GM18508 (cell line): ENCODE results near the gene CYP4F22.
"Not testable (repeated sequence)": the region's sequence is repeated elsewhere in the genome, so short reads cannot be mapped to it uniquely, and the experiment has no call there.

ENCODE experiments used
- ATAC-seq: cut with Tn5 transposase; IDR thresholded peaks from one replicate; pipeline ENCODE4 v1.9.1; 2021; ENCODE audit warnings: moderate number of reproducible peaks; ENCODE audit not compliant: insufficient read depth, unreplicated experiment

CYP4F22 gene

DNA sequence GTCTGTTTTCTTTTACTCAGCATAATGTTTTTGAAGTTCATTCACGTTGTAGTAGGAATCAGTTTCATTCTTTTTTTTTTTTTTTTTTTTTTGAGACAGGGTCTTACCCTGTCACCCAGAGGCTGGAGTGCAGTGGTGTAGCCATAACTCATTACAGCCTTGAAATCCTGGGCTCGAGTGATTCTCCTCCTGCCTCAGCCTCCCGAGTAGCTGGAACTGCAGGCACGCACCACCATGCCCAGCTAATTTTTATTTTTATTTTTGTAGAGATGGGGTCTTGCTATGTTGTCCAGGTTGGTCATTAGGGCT lies 25.2 kb downstream of the CYP4F22 start:
- not testable (repeated sequence) for ATAC-seq

DNA sequence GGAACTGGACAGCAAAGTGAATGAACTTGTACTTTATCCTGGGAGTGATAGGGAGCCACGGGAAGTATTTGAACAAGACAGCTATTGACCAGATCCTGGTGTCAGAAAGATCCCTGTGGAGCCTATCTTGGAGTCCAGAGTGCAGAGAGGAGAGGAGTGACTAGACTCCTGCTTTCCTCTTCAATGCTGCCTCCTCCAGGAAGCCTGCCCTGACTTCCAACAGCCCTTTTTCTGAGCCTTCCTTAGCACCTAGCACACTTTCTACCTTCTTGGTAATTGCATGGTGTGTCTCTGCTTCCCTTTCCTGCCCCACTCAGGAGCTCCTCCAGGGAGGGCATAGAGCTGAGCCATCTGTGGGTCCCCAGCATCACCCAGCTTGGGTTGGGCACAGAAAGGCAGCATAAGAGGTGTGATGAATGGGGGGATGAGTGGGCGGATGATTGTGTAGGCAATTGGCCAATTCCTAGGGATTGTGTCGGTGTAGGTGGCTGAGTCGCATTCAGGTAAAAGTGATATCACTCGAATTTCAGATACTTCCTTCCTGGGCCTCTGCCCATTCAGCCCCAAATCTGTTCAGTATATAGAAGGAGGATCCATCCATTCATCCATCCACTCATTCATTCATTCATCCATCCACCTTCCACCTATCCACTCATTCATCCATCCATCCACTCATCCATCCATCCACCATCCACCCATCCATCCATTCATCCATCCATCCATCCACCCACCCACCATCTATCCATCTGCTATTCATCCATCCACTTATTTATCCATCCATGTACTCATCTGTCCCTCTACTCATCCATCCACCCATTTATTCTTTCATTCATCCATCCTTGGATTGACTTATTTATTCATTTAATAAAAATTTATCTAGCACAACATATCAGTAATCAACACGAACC lies 26.9 kb downstream of the CYP4F22 start:
- ATAC-seq: no peak

DNA sequence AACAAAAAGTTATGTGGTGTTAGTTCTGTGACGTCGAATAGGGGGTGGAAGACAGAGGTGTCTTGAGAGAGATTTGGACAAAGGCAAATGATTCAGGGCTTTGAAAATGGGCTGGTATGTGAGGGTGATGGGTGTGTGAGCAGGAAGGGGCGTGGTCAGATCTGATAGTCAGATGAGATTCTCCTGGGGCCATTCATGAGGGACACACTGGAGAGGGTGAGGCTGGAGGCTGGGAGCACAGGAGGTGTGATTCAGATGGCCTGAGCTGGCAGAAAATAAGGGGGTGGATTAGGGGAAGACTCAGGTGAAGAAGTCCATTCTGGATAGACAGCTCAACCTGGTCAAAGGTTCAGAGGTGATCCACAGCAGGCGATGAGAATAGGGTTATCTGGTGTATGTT lies 28.0 kb downstream of the CYP4F22 start:
- ATAC-seq: no peak

DNA sequence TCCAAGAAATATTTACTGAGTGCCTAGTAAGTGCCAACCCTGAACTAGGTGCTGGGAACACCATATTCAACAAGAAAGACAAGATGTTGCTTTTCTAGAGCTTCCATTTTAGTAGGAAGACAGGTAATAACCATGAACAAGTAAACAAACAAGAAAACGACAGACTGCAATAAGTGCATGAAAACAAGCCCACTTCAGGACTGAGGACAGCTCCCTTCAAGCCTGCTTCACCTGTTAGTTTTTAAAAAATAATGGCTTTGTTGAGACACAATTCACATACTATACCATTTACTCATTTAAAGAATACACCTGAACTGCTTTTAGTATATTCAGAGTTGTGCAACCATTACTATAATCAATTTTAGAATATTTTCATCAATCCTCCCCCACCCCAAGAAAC lies 30.4 kb downstream of the CYP4F22 start:
- no peak for ATAC-seq

DNA sequence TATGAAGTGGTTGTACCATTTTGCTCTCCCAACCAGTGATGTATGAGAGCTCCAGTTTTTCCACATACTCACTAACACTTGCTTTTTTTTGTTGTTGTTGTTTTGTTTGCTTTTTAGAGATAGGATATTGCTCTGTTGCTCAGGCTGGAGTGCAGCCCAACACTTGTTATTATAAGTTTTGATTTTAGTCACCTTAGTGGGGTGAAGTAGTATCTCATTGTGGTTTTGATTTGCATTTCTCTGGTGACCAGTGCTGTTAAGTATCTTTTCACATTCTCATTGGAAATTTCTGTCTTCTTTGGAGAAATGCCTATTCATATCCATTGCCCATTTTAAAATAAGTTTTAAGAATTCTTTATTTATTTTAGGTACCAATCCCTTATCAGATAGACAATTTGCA lies 31.3 kb downstream of the CYP4F22 start:
- no peak for ATAC-seq

DNA sequence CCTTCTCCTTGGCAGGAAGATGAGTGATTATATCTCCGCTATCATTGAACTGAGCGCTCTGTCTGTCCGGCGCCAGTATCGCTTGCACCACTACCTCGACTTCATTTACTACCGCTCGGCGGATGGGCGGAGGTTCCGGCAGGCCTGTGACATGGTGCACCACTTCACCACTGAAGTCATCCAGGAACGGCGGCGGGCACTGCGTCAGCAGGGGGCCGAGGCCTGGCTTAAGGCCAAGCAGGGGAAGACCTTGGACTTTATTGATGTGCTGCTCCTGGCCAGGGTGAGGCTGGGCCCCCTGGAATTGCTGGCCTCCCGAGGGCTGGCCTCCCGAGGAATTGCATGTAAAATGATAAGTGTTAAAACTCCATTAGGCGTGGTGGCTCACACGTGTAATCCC lies 32.1 kb downstream of the CYP4F22 start:
- ATAC-seq: no peak

DNA sequence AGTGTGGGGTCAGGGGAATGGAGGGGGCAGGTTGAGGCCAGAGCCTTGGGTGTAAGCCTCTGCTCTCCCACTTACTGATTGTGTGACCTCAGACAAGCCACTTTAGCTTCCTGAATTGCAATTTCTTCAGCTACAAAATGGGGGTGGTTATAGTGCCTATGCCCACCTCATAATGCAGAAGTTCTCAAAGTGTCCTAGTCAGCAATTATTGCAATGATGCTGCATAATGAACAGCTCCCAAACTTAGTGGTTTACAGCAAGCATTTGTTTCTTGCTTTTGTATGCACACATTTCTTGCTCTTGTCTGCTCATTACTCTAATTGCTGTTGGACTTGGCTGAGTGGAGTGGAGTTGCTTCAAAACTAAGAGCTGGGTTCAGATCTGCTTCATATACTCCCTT lies 36.0 kb downstream of the CYP4F22 start:
- ATAC-seq: no peak

DNA sequence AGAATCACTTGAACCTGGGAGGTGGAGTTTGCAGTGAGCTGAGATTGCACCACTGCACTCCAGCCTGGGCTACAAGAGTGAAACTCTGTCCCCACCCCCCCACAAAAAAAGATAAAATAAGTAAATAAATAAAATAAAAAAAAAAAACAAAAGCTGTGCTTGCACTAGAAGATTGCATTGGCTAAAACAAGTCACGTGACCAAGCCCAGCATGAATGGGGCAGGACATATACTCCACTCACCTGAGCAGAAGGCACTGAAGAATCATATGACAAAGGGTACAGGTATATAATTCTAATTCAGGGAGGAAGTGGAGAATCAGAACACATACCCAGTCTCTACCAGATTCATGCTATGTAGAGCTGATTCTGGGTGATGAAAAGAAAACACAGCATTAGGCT lies 36.6 kb downstream of the CYP4F22 start:
- no peak for ATAC-seq

DNA sequence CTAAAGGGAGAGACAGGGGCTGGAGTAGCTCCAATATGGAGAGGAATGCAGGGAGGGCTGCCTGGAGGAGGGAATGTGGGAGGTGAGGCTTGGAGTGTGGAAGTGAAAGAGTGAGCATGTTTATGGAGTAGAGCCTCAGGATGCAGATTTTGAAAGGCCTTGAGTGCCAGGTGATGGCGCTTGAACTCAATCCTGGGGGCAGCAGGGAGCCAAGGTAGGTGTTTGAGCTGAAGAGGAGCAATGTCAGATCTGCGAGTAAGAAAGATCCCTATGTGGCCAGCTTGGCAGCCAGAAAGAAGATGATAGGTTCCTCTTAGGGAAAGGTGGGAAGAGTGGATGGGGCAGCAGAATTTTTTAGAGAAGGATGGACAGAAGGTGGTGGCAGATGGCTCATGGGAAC lies 40.3 kb downstream of the CYP4F22 start:
- no peak for ATAC-seq

DNA sequence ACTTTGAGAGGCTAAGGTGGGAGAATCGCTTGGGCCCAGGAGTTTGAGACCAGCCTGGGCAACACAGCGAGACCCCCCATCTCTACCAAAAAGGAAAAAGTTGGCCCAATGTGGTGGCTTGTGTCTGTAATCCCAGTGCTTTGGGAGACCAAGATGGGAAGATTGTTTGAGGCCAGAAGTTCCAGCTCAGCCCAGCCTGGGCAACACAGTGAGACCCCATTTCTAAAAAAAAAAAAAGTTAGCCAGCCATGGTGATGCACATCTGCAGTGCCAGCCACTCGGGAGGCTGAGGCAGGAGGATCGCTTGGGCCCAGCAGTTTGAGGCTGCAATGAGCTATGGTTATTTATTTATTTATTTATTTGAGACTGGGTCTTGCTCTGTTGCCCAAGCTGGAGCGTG lies 41.3 kb downstream of the CYP4F22 start:
- ATAC-seq: no peak

DNA sequence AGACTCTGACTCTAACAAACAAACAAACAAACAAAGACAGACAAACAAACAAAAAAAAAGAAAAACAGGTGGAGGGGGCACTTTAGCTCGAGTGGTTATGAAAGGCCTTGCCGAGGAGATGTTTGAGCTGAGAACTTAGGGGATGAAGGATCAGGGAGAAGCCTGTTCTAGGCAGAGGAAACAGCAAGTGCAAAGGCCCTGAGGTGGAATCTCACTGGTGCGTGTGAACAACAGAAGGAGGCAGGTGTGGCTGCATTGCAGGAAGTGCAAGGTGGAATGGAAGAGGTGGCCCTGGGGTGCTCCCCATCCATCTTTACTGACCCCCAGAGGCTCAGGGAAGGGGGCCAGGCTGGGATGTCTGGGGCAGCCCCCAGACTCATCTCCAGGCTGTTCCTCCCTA lies 41.9 kb downstream of the CYP4F22 start:
- ATAC-seq: no peak

DNA sequence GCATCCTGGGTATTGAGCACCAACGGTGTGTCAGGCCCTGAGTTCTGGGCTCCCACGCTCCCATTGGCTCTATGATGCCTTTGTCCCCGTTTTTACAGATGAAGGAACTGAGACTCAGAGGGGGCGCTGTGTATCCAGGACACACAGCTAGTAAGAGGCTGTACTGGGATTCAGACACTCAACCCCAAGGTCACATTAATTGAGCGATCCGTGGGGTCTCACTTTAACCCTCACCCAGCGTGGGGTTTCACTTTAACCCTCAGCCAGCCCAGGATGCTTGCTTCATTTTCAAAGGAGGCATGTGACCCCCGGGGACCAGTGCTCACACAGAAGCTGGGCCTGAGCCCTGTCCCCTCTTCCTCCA lies 42.6 kb downstream of the CYP4F22 start:
- ATAC-seq: no peak

DNA sequence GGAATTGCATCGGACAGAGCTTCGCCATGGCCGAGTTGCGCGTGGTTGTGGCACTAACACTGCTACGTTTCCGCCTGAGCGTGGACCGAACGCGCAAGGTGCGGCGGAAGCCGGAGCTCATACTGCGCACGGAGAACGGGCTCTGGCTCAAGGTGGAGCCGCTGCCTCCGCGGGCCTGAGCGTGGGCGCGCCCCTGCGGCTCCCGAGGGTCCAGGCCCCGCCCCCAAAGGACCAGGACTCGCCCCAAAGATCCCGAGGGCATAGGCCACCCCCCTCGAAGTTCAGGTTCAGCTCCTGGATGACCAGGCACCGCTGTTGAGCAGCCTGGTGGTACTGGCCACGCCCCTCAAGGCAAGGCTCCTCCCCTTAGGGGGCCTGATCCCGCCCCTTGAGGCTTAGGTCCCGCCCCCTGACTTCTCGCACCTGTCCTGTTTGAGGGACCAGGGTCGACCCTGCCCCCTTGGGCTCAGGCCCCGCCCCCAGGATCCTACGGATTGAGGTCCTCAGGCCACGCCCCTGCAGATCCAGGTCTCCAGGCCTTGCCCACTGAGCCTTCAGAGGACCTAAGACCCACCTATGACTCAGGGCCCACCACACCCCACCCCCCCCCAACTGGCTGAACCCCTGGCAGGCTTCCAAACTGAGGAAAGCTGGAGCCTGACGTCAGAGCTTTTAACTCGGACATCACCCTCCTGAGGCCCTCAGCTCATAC lies 43.1 kb downstream of the CYP4F22 start:
- ATAC-seq: no peak

DNA sequence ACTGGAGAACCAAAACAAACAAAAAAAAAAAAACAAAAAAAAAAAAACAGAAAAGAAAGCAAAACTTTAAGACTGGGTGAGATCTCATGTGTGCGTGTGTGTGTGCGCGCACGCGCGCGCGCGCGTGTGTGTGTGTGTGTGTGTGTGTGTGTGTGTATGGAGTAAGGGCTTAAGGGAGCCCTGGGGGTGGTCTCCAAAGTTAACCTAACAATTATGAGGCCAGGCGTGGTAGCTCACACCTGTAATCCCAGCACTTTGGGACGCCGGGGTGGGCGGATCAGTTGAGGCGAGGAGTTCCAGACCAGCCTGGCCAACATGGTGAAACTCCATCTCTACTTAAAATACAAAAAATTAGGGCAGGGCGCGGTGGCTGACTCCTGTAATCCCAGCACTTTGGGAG lies 46.7 kb downstream of the CYP4F22 start:
- ATAC-seq: no peak

DNA sequence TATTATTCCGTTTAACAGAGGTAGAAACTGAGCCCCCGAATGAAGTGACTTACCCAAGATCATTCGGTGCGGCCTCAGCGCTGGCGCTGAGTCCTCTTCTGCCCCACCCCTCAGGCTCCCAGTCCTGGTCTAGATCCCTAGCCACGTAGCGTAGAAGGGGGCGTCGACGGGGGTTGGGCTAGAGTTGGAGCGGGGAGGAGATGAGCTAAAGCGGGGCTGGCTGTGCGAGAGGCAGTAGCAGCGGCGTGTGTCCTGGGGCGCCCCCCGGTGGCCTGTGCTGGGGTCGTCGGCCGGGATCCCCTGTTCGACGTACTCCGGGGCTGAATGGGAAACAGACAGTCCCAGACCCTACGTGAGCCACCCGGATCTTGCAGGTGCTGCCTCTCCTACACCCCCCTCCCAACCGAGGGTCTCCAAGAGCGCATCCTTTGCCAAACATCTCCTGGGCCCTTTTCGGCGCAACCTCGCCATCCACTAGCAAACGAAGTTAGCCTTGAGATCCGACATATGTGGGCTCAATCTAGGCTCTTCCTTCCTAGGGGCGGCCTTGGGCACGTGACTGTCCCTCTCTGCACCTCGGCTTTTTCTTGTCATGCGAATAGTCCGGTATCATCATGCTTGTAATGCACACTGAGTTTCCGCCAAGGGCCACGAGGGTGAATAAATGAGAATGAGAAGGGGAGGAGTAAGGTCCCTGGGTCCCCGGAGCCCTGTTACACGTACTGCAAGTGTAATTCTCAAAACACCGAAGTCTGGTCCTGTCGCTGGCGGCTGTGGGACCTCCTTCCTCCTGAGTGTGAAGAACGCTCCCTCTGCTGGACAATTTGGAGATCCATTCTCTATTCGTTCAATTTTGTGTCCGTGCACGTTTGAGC lies 47.7 kb downstream of the CYP4F22 start:
- no peak for ATAC-seq

DNA sequence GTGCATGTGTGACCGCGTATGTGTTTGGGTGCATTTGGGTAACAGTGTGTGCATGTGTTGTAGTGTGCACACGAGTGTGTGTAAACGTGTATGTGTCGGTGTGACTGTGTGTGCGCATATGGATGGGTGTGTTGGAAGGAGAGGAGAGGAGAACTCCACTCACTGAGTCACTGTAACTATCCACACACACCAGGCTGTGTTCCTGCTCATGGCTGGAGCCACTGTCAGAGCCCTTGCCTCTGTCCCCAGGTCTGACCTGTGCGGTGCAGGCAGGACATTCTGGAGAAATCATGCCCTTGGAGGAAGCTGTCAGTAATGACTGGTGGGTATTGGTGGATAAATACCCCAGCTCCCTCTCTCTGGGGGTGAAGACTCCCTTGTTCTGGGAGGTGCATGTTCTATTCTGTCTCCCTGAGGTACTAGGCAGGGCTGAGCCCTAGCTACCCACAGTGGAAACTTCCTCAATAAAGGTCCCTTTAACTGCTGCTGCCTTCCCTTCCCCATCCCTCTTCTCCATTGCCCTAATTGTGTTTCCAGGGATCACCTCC lies 48.4 kb downstream of the CYP4F22 start:
- ATAC-seq: no peak

DNA sequence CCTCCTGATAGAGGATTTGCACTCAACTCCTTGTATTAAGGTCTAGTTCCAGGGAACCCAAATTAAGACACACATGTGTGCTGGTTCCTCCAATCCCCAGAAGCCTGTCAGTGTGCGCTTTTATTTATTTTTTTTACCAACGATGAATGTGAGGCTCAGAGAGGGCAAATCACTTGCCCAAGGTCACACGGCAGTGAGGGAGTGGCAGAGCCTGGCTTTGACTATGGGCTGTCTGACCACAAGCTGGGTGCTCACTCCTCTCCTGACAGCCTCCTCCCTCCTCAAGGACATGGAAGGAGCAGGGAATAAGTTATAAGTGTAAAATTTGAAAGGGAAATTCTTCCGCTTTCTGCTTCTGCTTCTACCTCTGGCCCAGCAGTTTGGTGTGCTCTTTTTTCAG lies 48.9 kb downstream of the CYP4F22 start:
- ATAC-seq: no peak

DNA sequence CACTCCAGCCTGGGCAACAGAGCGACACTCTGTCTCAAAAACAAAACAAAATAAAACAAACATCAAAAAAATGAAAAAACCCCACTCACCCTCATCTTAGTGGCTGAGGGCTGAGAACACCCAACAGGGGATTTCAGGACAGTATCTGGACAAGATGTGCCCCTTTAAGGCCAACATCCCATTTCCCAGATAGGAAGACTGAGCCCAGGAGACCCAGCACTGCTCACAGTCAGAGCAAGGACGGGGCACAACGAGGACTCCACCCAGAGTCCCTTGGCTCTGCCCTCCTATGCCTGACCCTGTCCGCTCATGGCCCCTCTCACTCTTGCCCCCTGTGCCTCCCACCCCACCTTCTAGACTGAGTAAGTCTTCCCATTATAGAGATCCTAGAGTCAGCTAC lies 53.8 kb downstream of the CYP4F22 start:
- ATAC-seq: no peak

DNA sequence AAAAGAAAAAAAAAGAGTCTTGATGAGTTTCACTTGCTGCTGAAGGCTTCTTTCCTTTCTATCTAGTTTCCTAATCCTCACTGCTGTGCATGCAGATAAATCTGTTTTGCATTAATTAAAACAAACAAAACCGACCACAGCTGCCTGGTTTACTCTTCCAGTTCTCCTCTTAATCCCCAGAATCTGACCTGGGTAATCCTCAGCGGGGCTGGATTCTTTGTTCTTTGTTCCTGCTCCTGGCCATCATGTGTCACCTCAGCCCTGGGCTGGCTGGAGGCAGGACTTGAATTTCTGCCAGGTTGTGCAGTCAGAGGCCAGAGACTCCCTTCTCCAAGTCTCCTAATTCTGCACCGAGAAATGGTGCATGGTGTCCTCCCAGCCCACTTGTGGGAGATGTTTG lies 54.5 kb downstream of the CYP4F22 start:
- ATAC-seq: no peak

DNA sequence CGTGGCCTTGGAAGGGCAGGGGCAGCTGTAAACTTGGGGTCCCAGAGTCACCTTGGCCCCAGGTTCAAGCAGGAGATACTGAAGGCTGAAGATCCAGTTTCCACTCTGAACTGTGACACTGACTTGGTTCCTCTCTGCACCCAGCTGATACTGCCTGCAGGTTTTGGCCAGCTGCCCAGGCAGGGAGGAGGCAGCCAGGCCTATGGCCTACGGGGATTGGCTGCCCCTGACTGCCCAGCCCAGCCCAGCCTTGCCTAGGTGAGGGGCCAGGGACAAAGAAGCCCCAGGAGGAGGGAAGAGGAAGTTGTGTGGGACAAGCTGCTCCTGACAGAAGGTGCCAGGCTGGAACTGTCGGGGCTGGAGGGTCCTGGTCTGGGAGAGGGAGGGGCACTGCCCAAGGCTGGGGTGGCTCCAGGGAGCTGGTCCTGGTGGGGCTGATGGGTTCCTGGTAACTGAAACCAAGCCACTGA lies 55.0 kb downstream of the CYP4F22 start:
- no peak for ATAC-seq

DNA sequence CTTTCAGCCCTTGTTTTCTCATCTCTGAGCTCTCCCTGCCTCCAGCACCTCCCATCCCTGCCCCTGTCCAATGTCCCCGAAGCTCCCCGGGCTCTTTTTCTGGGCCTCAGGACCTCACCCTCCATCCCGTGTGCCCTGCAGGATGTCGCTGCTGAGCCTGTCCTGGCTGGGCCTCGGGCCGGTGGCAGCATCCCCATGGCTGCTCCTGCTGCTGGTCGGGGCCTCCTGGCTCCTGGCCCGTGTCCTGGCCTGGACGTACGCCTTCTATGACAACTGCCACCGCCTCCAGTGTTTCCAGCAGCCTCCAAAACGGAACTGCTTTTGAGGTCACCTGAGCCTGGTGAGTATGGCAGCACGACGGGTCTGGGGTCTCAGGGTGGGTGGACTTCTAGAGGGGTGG lies 55.6 kb downstream of the CYP4F22 start:
- no peak for ATAC-seq
